Choroid plexus epithelial cell (primary cell): Measurements from ENCODE around the gene MAGIX.
"Not testable (repeated sequence)": the region's sequence is repeated elsewhere in the genome, so short reads cannot be mapped to it uniquely, and the experiment has no call there.

Source experiments
- DNase-seq: peaks from one replicate; pipeline ENCODE4 v3.0.0-alpha.2; 2010; ENCODE audit warnings: low read depth
- H3K4me3 ChIP-seq: 2 replicates; pipeline ENCODE4 v1.5.1; 2011; ENCODE audit warnings: low read depth, mild to moderate bottlenecking, control low read depth, low read length, moderate library complexity
- CTCF ChIP-seq: conservative IDR thresholded peaks from 2 replicates; pipeline ENCODE4 v1.5.1; 2011; ENCODE audit warnings: low read depth, mild to moderate bottlenecking, control low read depth, inconsistent platforms, low read length, moderate library complexity

Gene MAGIX

GRCh38 chrX:49162620-49163019 is at the start of gene MAGIX:
Gene MAGIX, plus strand, starts transcription at chrX:49162758. Its CDS starts 132 bp downstream, at chrX:49162890.
- no peak for DNase-seq
- TF ChIP-seq CTCF, result no peak
- H3K4me3 ChIP-seq, result peak within 1 kb of the TSS; percentile 57

- no peak overlapping the region for H3K4me3 ChIP-seq
- TF ChIP-seq CTCF, result no peak
- DNase-seq, result no peak
Observed at GRCh38 chrX:49116076-49116475, 46.5 kb upstream of the MAGIX start.

- no peak for DNase-seq
- no peak for TF ChIP-seq CTCF
- H3K4me3 ChIP-seq, result no peak overlapping the region
Observed at GRCh38 chrX:49116716-49117115, 45.8 kb upstream of the MAGIX start.

GRCh38 chrX:49117581-49117980 is 45.0 kb upstream of the MAGIX start:
- no peak for TF ChIP-seq CTCF
- DNase-seq, result no peak
- H3K4me3 ChIP-seq, result no peak overlapping the region

- no peak for TF ChIP-seq CTCF
- peak; percentile 6 for DNase-seq
- H3K4me3 ChIP-seq, result no peak overlapping the region
Observed at GRCh38 chrX:49120091-49120490, 42.5 kb upstream of the MAGIX start.

GRCh38 chrX:49122499-49122898 is 40.1 kb upstream of the MAGIX start:
- no peak for TF ChIP-seq CTCF

GRCh38 chrX:49127742-49128258 is 34.8 kb upstream of the MAGIX start:
- H3K4me3 ChIP-seq, DNase-seq: not testable (repeated sequence)

More at GRCh38 chrX:49122499-49122898, 40.1 kb upstream of the MAGIX start:
- no peak for DNase-seq
- peak overlapping the region; percentile 79 for H3K4me3 ChIP-seq

- DNase-seq, result no peak
- no peak for TF ChIP-seq CTCF
- no peak overlapping the region for H3K4me3 ChIP-seq
Observed at GRCh38 chrX:49129427-49129826, 33.1 kb upstream of the MAGIX start.

GRCh38 chrX:49132275-49132674 is 30.3 kb upstream of the MAGIX start:
- DNase-seq, H3K4me3 ChIP-seq: not testable (repeated sequence)
